ENCODE results near the gene CYB5R3.
"Not testable (repeated sequence)": the region's sequence is repeated elsewhere in the genome, so short reads cannot be mapped to it uniquely, and the experiment has no call there.

The CYB5R3 gene

DNA sequence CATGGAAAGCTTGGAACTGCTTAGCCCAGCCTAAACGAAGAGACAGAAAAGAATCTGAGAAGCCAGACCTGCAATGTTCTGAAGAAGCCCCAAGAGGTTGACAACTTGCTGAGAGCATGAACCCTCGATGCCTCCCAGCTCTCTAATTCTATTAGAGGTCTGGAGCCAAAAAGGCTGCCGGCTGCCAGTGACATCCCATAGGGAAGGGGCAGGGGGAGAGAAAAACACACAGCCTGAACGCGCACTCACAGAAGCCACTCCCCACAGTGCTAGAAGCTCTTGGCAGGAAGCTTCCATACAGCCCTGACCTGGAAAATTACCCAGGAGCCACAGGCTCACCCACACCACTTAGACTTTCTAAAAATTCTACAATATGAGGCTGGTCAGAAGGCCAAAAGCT is 52.9 kb downstream of the CYB5R3 start:
- no peak for DNase-seq

DNA sequence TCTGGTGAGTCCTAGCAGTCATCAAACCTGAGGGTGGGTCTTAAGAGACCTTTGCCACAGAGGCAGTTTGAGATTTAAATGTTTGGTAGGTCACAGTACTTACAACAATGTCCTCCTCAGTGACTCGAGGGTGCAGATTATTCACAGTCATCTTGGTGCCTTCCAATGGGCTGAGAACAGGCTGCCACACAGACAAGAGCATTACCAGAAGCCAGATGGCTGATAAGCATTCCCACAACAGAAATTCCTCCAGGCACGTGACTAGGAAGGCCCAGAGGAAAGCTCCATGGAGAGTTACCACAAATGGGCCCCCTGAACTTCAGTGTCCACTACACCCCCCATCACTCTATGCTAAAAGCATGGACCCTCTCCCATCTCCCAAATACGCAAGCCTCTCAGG is 53.8 kb downstream of the CYB5R3 start:
- DNase-seq: peak; percentile 86

DNA sequence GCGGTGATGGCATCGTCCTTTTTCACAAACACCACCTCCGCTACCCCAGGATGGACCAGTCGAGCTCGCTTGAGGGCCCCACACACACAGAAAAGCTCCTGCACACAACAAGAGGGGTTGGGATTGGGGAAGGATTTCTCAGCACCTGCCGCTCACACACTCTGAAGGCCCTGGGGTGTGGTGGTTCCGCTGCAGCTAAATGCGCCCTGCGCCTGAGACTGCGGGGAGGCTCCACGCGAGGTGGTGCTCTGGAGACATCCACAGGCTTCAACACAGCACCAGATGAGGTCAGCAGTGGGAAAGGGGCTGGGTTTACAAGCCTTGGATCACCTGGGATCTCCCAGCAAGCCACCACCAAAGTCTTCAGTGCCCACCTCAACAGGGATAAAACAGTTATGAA is 57.2 kb downstream of the CYB5R3 start:
- no peak for DNase-seq

DNA sequence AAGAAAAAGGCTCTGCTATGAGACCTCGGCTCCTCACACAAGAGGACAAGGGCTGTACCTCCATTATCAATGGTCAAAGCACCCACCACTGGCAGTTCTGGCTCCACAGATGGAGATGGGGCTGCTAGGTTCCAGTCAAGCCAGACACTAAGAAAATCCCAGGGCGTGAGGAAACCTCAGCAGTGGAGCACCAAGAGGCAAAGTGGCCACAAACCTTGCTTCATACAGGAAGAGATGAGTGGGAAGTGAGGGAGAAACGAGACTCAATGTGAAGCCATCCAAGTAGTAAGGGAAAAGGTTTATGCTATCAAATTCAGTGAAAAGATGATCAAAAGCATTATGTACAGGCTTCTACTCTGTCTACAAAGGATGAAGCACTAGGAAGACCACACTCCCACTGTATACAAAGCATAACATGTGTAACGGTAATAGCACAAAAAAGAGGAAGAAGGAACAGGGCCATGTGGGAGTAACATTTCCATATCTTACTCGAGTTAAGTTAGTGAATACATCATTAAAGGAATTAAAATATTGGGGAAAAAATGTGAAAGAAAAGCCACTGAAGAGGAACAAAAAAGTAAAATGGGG is 61.5 kb downstream of the CYB5R3 start:
- DNase-seq: no peak

DNA sequence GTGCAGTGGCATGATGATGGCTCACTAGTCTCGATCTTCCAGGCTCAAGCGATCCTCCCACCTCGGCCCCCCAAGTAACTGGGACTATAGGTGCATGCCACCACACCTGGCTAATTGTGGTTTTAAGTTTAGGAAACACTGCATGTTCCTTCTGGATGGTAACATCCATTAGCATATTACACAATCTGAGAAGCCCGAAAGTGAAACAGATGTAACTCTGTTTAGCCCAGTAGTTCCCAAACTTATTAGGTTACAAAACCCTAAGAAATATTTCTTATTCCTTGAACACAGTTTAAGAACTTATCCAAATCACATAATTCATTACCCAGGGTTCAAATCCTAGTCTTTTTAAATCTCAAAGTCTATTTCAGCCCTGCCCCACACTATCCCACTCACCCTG is 62.8 kb downstream of the CYB5R3 start:
- DNase-seq: no peak

DNA sequence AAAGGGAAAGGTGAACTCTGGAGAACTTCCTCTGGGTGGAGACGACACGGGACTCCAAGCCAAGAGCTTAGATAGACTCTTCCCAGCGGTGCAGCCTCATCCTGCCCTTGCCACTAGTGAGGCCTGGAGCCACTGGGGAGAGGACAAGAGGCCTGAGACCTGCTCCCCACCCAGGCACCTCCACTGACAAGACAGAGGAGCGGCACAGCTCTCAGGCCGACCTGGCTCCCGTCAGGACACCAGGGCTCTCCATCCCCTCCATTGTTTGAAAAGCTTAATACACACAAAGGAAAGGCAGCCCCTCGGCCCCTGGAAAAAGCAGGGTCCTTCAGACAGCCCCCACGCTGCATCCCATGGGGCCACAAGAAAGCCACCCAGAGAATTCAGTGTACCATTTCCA is 64.1 kb downstream of the CYB5R3 start:
- DNase-seq: no peak

DNA sequence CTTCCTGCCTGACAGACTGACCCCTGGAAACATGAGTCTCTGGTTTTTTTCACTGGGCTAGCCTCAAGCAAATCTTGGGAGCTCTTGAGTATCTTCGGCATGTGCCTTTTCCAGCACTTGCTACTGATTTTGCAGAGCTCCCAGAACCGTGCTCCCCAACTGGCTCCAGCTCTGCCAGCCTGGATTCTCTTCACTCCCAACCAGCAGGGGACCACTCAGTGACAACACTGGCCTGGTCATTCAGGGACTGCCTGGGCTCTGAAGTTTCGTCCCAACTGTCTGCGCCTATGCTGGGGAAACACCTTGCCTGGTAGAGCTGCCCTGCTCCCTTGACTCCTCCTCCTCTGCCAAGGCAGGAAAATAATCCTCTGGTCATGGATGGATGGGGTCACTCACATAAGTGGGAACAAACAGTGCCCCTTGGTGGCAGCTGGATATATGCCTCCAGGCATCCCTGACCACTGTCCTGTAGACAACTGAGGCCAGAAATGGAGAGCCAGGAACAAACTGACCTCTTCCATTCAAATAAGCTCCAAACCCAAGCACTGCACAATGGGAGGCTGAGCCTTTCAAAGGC is 64.7 kb downstream of the CYB5R3 start:
- DNase-seq: no peak

DNA sequence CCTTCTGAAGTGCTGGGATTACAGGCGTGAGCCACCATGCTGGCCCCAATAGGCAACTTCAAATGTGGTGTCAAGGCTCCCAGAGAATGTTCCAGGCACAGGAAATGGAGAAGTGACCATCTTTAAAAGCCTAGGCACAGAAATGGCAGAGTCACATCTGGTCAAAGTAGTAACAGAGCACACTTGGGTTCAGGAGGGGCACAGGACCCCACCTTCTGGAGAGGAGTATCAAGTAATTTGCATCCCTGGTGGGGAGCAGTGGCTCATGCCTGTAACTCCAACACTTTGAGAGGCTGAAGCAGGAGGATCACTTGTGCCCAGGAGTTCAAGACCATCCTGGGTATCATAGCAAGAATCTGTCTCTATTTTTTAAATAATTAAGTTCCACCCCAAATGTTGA is 66.2 kb downstream of the CYB5R3 start:
- no peak for DNase-seq

DNA sequence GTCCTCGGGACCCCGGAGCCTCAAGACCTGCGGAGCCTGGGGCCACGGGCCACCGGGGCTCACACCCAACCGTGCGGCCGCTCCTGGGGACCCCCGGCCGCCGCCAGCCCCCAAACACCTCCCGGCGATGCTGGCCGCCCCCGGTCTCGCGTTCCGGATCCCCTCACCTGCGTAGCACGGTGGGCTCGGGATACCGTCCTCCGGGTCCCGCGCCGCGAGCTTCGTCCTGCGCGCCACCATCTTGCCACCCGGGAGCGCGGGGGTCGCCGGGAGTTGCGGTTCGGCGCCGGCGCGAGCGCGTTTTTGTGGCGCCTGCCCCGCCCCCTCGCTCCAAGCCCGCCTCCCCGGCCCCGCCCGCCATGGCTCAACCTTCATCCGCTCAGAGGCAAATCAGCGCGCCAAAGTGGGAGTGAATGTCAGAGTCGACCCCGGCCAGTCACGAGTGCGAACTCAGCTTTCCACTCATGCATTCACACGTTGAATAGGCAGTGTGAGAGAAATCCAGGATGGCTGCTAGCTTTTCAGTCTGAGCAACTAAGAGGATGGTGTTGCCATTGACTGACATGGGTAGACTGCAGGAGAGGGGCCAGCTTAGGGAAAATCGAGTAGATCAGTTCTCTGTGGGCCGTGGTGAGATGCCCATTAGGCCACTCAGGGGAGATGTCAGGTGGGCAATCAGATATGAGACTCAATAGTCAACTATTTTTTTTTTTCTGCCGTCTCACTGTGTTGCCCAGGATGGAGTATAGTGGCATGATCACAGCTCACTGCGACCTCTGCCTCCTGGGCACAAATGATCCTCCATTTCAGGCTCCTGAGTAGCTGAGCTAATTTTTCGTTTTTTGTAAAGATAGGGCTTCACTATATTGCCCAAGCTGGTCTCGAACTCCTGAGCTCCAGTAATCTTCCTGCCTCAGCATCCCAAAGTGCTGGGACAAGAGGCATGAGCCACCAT is 67.2 kb downstream of the CYB5R3 start:
- DNase-seq: peak; percentile 87

DNA sequence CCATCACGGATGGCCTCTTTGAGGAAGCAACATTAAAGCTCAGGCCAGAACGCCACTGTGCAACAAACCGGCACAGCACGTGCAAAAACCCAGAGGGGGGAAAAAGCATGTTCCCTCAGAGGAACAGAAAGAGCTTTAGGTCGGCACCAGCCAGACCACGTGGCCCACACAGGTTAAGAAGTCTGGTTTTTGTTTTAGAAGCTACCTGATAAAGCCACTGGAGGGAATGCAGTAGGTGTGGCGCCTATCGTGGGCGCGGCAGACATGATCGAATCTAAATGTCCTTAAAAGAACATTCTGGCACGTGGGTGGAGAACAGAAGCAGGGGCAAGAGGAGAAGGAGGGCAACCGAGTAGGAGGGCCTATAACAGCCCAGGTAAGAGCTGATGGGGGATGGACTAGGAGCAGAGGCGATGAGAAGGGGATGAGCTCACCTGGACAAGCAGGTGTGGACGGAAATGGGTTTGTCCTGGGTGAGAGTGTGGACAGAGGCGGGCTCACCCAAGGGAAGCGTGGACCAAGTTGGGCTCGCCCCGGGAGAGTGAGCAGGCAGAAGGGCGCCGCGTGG is 67.9 kb downstream of the CYB5R3 start:
- DNase-seq: not testable (repeated sequence)

DNA sequence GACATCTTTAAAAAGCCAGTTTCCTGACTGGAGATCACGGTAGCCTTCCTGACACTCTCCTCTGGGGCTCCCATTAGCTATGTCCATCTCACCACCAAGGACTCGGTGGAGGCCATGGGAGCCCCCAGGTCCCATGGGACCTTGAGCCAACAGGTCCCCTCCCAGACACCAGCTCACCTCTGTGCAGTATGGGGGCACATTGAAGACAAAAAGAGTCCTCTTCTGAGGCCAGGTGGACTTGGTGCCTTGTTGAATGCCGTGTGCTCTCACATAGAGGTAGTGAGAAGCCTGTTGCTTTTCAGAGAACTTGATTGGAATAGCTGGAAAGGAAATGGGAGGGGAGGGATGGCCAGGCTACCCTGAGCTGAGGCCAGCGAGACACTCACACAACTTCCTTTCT is 69.2 kb downstream of the CYB5R3 start:
- DNase-seq: not testable (repeated sequence)

DNA sequence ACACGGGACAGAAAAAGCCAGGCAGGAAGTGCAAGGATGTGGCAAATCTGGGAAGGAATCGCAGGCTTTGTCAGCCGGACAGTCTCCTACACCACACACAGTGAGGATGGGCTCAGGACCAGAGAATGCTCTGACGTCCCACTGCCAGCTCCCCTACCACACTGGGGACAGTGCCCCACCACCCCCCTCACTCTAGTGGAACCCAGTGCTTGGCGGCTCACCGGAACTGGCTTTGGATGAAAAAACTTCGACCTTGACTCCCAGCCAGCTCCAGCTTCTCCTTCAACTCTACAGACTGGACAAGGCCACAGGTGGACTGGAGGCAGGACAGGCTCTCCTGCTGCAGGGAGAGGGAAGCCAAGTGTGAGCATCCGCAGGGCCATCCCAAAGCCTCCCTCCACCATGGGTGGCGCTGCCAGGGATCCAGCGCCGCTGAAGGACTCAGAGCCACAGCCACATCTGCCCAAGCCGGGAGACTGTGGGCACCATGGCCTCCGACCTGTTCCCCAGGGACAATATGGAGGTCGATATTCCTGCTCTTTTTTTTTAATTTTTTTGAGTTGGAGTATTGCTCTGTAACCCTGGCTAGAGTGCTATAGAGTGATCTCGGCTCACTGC is 71.5 kb downstream of the CYB5R3 start:
- no peak for DNase-seq

DNA sequence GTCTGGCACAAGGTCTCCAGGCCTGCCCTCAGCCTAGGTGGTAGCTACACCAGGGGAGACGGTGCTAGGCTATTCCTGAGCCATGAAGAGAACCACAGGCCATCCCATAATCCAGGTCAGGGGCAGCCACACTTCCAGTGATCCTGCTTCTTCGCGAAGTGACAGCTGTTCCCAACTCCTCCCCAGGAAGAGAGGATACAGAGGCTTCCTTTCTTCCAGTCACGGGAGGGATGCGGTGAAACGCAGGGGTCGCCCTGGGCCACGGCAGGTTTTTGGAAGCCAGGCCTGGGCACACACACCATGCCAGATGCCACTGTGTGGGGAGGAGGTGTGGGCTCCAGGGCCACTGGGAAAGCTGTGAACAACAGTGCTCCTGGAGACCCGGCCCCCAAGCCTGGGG is 72.1 kb downstream of the CYB5R3 start:
- DNase-seq: not testable (repeated sequence)

DNA sequence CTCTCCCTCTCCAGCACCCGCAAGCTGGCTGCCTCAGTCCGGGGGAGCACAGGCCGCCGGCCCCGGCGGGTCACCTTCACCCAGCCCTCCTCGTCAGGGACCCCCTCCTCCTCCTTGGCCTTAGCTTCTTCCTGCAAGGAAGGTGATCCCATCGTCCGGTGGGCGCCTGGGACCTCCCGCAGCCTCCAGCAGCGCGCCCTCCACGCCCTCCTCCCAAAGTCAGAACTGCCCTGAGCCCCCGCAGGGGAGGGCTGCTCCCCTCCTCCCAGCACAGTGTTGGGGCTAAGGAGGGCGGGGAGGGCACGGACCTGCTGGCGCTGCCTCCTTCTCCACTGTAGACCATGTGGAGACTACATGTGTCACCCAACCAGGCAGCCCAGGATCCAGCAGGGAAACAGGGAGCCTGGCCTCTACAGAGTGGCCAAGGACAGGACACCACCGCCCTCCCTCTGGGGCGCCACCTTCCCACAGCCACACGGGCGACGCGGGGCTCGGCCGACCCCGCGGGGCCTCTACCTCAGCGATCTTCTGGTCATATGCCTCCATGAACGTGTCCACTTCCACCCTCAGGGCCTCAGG is 73.1 kb downstream of the CYB5R3 start:
- not testable (repeated sequence) for DNase-seq

DNA sequence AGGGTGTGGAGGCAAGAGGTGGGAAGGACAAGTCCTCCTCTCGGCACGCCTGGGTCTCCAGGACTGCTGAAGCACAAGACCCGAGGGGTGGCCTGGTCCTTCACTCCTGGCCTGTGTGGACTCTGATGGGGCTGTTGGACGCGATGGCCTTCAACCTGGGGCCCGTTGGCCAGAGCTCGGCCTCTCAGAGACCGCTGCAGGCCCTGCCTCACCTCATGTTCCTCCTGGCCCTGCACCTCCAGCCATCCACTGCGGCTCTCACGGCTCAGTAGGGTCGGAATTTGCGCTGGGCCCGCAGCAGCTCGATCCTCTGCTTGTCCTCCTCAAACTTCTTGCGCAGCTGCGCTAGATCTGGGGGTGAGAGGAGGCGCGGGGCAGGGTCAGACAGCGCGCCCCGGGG is 74.7 kb downstream of the CYB5R3 start:
- DNase-seq: not testable (repeated sequence)

DNA sequence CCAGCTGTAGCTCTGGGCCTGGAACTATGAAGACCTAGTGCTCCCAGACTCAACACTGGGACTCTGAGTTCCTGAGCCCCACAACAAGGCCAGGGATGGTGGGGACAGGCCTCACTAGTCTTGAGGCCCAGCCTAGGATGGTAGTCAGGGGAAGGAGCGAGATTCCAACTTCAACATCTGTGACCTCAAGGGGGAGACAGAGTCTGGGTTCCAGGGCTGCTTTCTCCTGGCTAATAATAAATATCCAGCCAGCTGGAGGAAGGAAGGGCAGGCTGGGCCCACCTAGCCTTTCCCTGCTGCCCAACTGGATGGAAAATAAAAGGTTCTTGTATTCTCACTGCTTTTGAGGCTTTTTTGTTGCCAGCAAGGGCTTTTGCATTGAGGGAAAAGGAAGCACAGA is 75.1 kb downstream of the CYB5R3 start:
- DNase-seq: not testable (repeated sequence)

DNA sequence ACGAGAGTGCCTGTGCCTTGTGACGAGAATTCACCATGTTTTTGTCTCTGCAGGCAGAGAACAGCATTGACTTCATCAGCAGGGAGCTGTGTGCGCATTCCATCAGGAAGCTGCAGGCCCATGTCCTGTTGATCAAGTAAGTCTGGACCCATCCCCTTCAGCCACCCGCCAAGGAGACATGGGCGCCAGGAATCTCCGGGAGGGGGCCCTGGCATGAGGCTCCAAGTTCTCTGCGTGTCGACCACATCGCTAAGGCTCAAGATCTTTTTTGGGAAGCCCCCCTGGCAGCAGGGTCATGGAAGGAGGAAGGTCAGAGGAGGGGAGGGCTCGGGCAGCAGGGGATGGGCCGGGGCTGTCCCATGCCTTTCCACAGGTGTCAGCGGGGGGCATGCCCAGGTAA is 78.1 kb downstream of the CYB5R3 start:
- not testable (repeated sequence) for DNase-seq

DNA sequence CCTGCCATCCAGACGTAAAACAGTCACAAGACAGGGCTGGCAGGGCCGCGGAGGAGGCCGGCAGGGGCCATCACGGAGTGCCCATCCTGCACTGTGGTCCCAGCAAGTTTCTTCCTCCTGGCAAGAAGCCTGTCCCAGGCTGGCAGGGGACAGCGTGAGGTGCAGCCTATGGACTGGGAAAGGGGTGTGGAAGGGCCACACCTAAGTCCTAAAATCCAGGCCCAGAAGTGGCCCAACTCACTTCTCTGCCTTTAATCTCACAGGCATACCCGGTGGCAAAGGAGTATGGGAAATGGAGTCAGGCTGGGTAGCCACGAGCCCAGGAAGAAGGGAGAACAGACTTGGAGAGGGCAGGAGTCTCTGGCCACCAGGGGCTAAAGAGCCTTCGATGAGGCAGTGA is 78.6 kb downstream of the CYB5R3 start:
- not testable (repeated sequence) for DNase-seq

DNA sequence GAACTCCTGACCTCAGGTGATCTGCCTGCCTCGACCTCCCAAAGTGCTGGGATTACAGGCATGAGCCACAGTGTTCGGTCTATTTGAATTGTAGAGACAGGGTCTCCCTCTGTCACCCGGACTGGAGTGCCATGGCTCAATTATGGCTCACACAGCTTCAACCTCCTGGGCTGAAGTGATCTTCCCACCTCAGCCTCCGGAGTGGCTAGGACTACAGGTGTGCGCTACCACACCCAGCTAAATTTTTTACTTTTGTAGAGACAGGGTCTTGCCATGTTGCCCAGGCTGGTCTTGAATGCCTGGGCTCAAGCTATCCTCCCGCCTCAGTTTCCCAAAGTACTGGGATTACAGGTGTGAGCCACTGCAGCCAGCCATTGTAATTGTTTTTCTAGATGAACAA is 81.2 kb downstream of the CYB5R3 start:
- not testable (repeated sequence) for DNase-seq

Data from islet precursor cell (in vitro differentiated cells).